Measurements from ENCODE around the gene PHGDH.

DNA sequence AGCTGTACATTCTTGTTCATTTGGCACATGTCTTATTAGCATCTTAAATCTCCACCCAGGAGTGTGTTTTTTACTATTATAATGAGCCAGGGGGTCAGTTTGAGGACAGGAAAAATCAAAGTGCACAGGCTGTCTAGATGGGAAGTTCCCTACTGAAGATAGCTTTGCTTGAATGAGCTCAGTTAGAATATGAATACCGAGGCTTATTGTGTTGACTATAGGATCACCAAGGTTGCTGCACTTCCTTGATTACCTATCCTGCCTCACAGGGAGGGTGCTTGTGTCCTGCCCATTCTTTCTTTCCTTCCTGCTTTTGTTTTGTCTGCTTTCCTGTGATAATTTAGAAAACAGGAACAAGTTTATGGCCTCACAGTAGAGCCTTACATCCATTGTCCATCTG lies 16.3 kb downstream of the PHGDH start:
- TF ChIP-seq, protein P1, sequence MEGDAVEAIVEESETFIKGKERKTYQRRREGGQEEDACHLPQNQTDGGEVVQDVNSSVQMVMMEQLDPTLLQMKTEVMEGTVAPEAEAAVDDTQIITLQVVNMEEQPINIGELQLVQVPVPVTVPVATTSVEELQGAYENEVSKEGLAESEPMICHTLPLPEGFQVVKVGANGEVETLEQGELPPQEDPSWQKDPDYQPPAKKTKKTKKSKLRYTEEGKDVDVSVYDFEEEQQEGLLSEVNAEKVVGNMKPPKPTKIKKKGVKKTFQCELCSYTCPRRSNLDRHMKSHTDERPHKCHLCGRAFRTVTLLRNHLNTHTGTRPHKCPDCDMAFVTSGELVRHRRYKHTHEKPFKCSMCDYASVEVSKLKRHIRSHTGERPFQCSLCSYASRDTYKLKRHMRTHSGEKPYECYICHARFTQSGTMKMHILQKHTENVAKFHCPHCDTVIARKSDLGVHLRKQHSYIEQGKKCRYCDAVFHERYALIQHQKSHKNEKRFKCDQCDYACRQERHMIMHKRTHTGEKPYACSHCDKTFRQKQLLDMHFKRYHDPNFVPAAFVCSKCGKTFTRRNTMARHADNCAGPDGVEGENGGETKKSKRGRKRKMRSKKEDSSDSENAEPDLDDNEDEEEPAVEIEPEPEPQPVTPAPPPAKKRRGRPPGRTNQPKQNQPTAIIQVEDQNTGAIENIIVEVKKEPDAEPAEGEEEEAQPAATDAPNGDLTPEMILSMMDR (IDR thresholded peaks at IDR 0.05 in 4 of 5, conservative IDR thresholded peaks at IDR 0.05 in 1 of 5) = no peak
- no peak for TF ChIP-seq POLR2A (IDR thresholded peaks at IDR 0.05)

Data from gastrocnemius medialis (tissue), 4 donors.